ENCODE results near the gene LILRB5.

The LILRB5 gene

GRCh38 chr19:54206030-54206830 is 50.8 kb downstream of the LILRB5 start:
- H3K36me3 ChIP-seq (ENCODE audit: control insufficient read depth, insufficient read depth, low read length): peaks cover 43% of the 10 kb centered on the region

GRCh38 chr19:54204767-54205468 is 52.2 kb downstream of the LILRB5 start:
- no peak for DNase-seq
- Histone ChIP-seq H3K23ac (ENCODE audit: low read length) (no peak overlapping the region), H3K79me2 (ENCODE audit: control insufficient read depth, insufficient read depth, low read length) (peaks cover 68% of the 10 kb centered on the region), H3K18ac (ENCODE audit: low read length) (no peak overlapping the region), H3K4me3 (ENCODE audit: low read length) (no peak overlapping the region), H3K27me3 (ENCODE audit: insufficient read depth, low read length, poor library complexity) (no peaks in the 10 kb centered on the region), H4K8ac (ENCODE audit: low read depth, low read length) (no peak overlapping the region), H4K5ac (ENCODE audit: low read length) (no peak overlapping the region), H2BK5ac (ENCODE audit: low read length) (no peak overlapping the region), H3K4ac (ENCODE audit: low read depth, low read length) (no peak overlapping the region), H2BK120ac (ENCODE audit: low read depth, low read length) (no peak overlapping the region), H3K79me1 (ENCODE audit: low read length) (peaks cover 19% of the 10 kb centered on the region), H2BK15ac (replicated peaks; ENCODE audit: low read depth) (no peak overlapping the region), H3K9ac (ENCODE audit: low read length) (peak overlapping the region; percentile 64), H3K4me2 (ENCODE audit: low read length) (peak overlapping the region; percentile 2), H3K36me3 (ENCODE audit: control insufficient read depth, insufficient read depth, low read length) (peaks cover 43% of the 10 kb centered on the region), H3K27ac (ENCODE audit: low read depth, low read length) (no peak overlapping the region), H3K56ac (ENCODE audit: low read length) (no peak overlapping the region), H3K4me1 (ENCODE audit: control insufficient read depth, low read depth, low read length) (peaks cover 5% of the 10 kb centered on the region), H2AK5ac (ENCODE audit: low read length) (no peak overlapping the region)
- no CpG with 5 or more reads among the region's 4 CpGs for WGBS (ENCODE audit: extremely low coverage, insufficient coverage, low lambda C conversion rate)

More at GRCh38 chr19:54206030-54206830, 50.8 kb downstream of the LILRB5 start:
- H3K79me2 ChIP-seq (ENCODE audit: control insufficient read depth, insufficient read depth, low read length): peaks cover 62% of the 10 kb centered on the region
- DNase-seq: no peak
- H3K9ac ChIP-seq (ENCODE audit: low read length): no peak overlapping the region
- no peak overlapping the region for H3K4me3 ChIP-seq (ENCODE audit: low read length)
- H3K18ac ChIP-seq (ENCODE audit: low read length): no peak overlapping the region
- H3K56ac ChIP-seq (ENCODE audit: low read length): no peak overlapping the region
- H3K27ac ChIP-seq (ENCODE audit: low read depth, low read length): no peak overlapping the region
- no peak overlapping the region for H2AK5ac ChIP-seq (ENCODE audit: low read length)
- H3K23ac ChIP-seq (ENCODE audit: low read length): no peak overlapping the region
- H4K5ac ChIP-seq (ENCODE audit: low read length): no peak overlapping the region
- no CpG with 5 or more reads among the region's 27 CpGs for WGBS (ENCODE audit: extremely low coverage, insufficient coverage, low lambda C conversion rate)
- H2BK5ac ChIP-seq (ENCODE audit: low read length): no peak overlapping the region
- H2BK15ac ChIP-seq (replicated peaks; ENCODE audit: low read depth): no peak overlapping the region
- H3K4me2 ChIP-seq (ENCODE audit: low read length): no peak overlapping the region
- H2BK120ac ChIP-seq (ENCODE audit: low read depth, low read length): no peak overlapping the region
- no peaks in the 10 kb centered on the region for H3K27me3 ChIP-seq (ENCODE audit: insufficient read depth, low read length, poor library complexity)
- no peak overlapping the region for H4K8ac ChIP-seq (ENCODE audit: low read depth, low read length)
- peaks cover 19% of the 10 kb centered on the region for H3K79me1 ChIP-seq (ENCODE audit: low read length)
- no peak overlapping the region for H3K4ac ChIP-seq (ENCODE audit: low read depth, low read length)
- H3K4me1 ChIP-seq (ENCODE audit: control insufficient read depth, low read depth, low read length): peaks cover 5% of the 10 kb centered on the region

GRCh38 chr19:54203151-54203611 is 53.9 kb downstream of the LILRB5 start:
- H3K4me3 ChIP-seq (ENCODE audit: low read length): peak overlapping the region; percentile 15
- H3K79me1 ChIP-seq (ENCODE audit: low read length): peaks cover 19% of the 10 kb centered on the region
- H2AK5ac ChIP-seq (ENCODE audit: low read length): no peak overlapping the region
- no peak overlapping the region for H2BK15ac ChIP-seq (replicated peaks; ENCODE audit: low read depth)
- H4K8ac ChIP-seq (ENCODE audit: low read depth, low read length): no peak overlapping the region
- peaks cover 5% of the 10 kb centered on the region for H3K4me1 ChIP-seq (ENCODE audit: control insufficient read depth, low read depth, low read length)
- no peak overlapping the region for H3K23ac ChIP-seq (ENCODE audit: low read length)
- peaks cover 64% of the 10 kb centered on the region for H3K79me2 ChIP-seq (ENCODE audit: control insufficient read depth, insufficient read depth, low read length)
- H3K36me3 ChIP-seq (ENCODE audit: control insufficient read depth, insufficient read depth, low read length): peaks cover 42% of the 10 kb centered on the region
- H2BK120ac ChIP-seq (ENCODE audit: low read depth, low read length): no peak overlapping the region
- H4K5ac ChIP-seq (ENCODE audit: low read length): no peak overlapping the region
- H3K56ac ChIP-seq (ENCODE audit: low read length): peak overlapping the region; percentile 100
- DNase-seq: no peak
- no peaks in the 10 kb centered on the region for H3K27me3 ChIP-seq (ENCODE audit: insufficient read depth, low read length, poor library complexity)
- H3K27ac ChIP-seq (ENCODE audit: low read depth, low read length): no peak overlapping the region
- H2BK5ac ChIP-seq (ENCODE audit: low read length): no peak overlapping the region
- H3K18ac ChIP-seq (ENCODE audit: low read length): no peak overlapping the region
- no peak overlapping the region for H3K4ac ChIP-seq (ENCODE audit: low read depth, low read length)
- peak overlapping the region; percentile 62 for H3K4me2 ChIP-seq (ENCODE audit: low read length)
- no CpG with 5 or more reads among the region's 9 CpGs for WGBS (ENCODE audit: extremely low coverage, insufficient coverage, low lambda C conversion rate)
- H3K9ac ChIP-seq (ENCODE audit: low read length): peak overlapping the region; percentile 100

GRCh38 chr19:54201980-54202379 is 55.1 kb downstream of the LILRB5 start:
- Histone ChIP-seq H3K36me3 (ENCODE audit: control insufficient read depth, insufficient read depth, low read length) (peaks cover 35% of the 10 kb centered on the region), H3K9ac (ENCODE audit: low read length) (peak overlapping the region; percentile 100)

GRCh38 chr19:54201172-54201701 is 55.8 kb downstream of the LILRB5 start:
- peak overlapping the region; percentile 65 for H3K27ac ChIP-seq (ENCODE audit: low read depth, low read length)
- no peak overlapping the region for H2AK5ac ChIP-seq (ENCODE audit: low read length)
- H2BK120ac ChIP-seq (ENCODE audit: low read depth, low read length): no peak overlapping the region
- peak overlapping the region; percentile 8 for H2BK5ac ChIP-seq (ENCODE audit: low read length)
- peak overlapping the region; percentile 45 for H3K18ac ChIP-seq (ENCODE audit: low read length)
- no peaks in the 10 kb centered on the region for H3K27me3 ChIP-seq (ENCODE audit: insufficient read depth, low read length, poor library complexity)
- peak overlapping the region; percentile 100 for H3K9ac ChIP-seq (ENCODE audit: low read length)
- no peak overlapping the region for H4K5ac ChIP-seq (ENCODE audit: low read length)
- no peak overlapping the region for H4K8ac ChIP-seq (ENCODE audit: low read depth, low read length)
- H3K79me2 ChIP-seq (ENCODE audit: control insufficient read depth, insufficient read depth, low read length): peaks cover 55% of the 10 kb centered on the region
- no CpG with 5 or more reads among the region's 28 CpGs for WGBS (ENCODE audit: extremely low coverage, insufficient coverage, low lambda C conversion rate)
- no peak overlapping the region for H2BK15ac ChIP-seq (replicated peaks; ENCODE audit: low read depth)
- peak overlapping the region; percentile 63 for H3K4ac ChIP-seq (ENCODE audit: low read depth, low read length)
- H3K4me3 ChIP-seq (ENCODE audit: low read length): peak overlapping the region; percentile 100
- peaks cover 8% of the 10 kb centered on the region for H3K79me1 ChIP-seq (ENCODE audit: low read length)
- H3K56ac ChIP-seq (ENCODE audit: low read length): peak overlapping the region; percentile 100
- DNase-seq: no peak
- peaks cover 28% of the 10 kb centered on the region for H3K36me3 ChIP-seq (ENCODE audit: control insufficient read depth, insufficient read depth, low read length)
- H3K4me2 ChIP-seq (ENCODE audit: low read length): peak overlapping the region; percentile 62
- no peak overlapping the region for H3K23ac ChIP-seq (ENCODE audit: low read length)
- peaks cover 5% of the 10 kb centered on the region for H3K4me1 ChIP-seq (ENCODE audit: control insufficient read depth, low read depth, low read length)

More at GRCh38 chr19:54201980-54202379, 55.1 kb downstream of the LILRB5 start:
- peak overlapping the region; percentile 62 for H3K4me2 ChIP-seq (ENCODE audit: low read length)
- no peak for DNase-seq
- no peak overlapping the region for H2AK5ac ChIP-seq (ENCODE audit: low read length)
- H2BK5ac ChIP-seq (ENCODE audit: low read length): no peak overlapping the region
- peaks cover 62% of the 10 kb centered on the region for H3K79me2 ChIP-seq (ENCODE audit: control insufficient read depth, insufficient read depth, low read length)
- no peak overlapping the region for H3K27ac ChIP-seq (ENCODE audit: low read depth, low read length)
- peaks cover 5% of the 10 kb centered on the region for H3K4me1 ChIP-seq (ENCODE audit: control insufficient read depth, low read depth, low read length)
- H3K18ac ChIP-seq (ENCODE audit: low read length): no peak overlapping the region
- H3K23ac ChIP-seq (ENCODE audit: low read length): no peak overlapping the region
- peak overlapping the region; percentile 100 for H3K4me3 ChIP-seq (ENCODE audit: low read length)
- no peak overlapping the region for H2BK120ac ChIP-seq (ENCODE audit: low read depth, low read length)
- peak overlapping the region; percentile 100 for H3K56ac ChIP-seq (ENCODE audit: low read length)
- no CpG with 5 or more reads among the region's 13 CpGs for WGBS (ENCODE audit: extremely low coverage, insufficient coverage, low lambda C conversion rate)
- H4K5ac ChIP-seq (ENCODE audit: low read length): no peak overlapping the region
- H2BK15ac ChIP-seq (replicated peaks; ENCODE audit: low read depth): no peak overlapping the region
- H4K8ac ChIP-seq (ENCODE audit: low read depth, low read length): no peak overlapping the region
- no peaks in the 10 kb centered on the region for H3K27me3 ChIP-seq (ENCODE audit: insufficient read depth, low read length, poor library complexity)
- peaks cover 12% of the 10 kb centered on the region for H3K79me1 ChIP-seq (ENCODE audit: low read length)
- H3K4ac ChIP-seq (ENCODE audit: low read depth, low read length): no peak overlapping the region
